ENCODE data around the gene SLC6A4. TPM values are rescaled to one million over a fixed set of nuclear protein-coding genes. Genes with fewer than 3 reads are reported as not detected.
A peak's percentile ranks its signal among the peaks of the same experiment; 100 is the strongest.

The SLC6A4 gene
- total RNA-seq, 2 donors from 2014 or later: 0.09 to 0.74 TPM

DNA sequence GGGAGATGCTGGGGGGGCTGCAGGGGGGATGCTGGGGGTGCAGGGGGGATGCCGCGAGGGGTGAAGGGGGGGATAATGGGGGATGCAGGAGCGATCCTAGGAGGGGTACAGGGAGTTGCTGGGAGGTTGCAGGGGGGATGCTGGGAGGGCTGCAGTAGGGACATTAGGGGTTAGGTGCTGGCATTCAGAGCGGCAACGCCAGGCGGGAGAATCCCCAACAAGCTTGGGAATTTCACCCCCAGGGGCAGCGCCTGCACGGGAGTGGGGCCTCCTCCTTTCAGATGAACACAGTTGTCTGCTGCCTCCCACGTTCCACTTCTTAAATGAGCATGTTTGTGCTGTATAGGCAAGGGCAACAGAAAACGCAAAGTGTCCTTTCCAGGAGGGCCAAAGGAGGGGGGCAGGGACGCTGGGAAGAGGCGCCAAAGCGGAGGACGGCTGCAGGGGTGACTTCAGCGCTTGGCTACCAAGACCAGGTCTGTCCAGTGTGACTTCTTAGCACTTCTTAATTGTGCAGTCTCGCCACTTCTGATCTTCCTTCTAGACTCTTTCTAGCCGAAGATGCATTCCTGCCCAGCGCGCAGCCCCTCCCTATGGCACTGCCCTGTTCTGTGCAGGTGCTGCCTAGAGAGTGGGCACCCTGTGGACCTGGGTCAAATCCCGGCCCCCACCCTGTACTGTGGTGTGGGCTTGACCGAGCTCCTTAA is 2.0 kb upstream of the SLC6A4 start:
- TF ChIP-seq, protein P1, sequence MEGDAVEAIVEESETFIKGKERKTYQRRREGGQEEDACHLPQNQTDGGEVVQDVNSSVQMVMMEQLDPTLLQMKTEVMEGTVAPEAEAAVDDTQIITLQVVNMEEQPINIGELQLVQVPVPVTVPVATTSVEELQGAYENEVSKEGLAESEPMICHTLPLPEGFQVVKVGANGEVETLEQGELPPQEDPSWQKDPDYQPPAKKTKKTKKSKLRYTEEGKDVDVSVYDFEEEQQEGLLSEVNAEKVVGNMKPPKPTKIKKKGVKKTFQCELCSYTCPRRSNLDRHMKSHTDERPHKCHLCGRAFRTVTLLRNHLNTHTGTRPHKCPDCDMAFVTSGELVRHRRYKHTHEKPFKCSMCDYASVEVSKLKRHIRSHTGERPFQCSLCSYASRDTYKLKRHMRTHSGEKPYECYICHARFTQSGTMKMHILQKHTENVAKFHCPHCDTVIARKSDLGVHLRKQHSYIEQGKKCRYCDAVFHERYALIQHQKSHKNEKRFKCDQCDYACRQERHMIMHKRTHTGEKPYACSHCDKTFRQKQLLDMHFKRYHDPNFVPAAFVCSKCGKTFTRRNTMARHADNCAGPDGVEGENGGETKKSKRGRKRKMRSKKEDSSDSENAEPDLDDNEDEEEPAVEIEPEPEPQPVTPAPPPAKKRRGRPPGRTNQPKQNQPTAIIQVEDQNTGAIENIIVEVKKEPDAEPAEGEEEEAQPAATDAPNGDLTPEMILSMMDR (IDR thresholded peaks at IDR 0.05): no peak
- TF ChIP-seq POLR2AphosphoS5 (IDR thresholded peaks at IDR 0.05) (no peak), POLR2A (IDR thresholded peaks at IDR 0.05) (no peak)
- DNase-seq (ENCODE audit: low spot score): no peak
- no peak overlapping the region for H3K27ac ChIP-seq
- no peaks in the 10 kb centered on the region for H3K27me3 ChIP-seq (replicated peaks; ENCODE audit: insufficient read depth)
- intact Hi-C loops (cut with DNase I): loop anchor here (10.0 kb wide), 1 partner anchor 113 kb away; no protein-coding TSS in a partner anchor
- H3K4me3 ChIP-seq: no peak overlapping the region
- WGBS: 26% methylated on average over 21 of the region's 21 CpGs
- no peaks in the 10 kb centered on the region for H3K9me3 ChIP-seq
- peaks cover 3% of the 10 kb centered on the region for H3K4me1 ChIP-seq (replicated peaks)
- H3K36me3 ChIP-seq: no peaks in the 10 kb centered on the region

DNA sequence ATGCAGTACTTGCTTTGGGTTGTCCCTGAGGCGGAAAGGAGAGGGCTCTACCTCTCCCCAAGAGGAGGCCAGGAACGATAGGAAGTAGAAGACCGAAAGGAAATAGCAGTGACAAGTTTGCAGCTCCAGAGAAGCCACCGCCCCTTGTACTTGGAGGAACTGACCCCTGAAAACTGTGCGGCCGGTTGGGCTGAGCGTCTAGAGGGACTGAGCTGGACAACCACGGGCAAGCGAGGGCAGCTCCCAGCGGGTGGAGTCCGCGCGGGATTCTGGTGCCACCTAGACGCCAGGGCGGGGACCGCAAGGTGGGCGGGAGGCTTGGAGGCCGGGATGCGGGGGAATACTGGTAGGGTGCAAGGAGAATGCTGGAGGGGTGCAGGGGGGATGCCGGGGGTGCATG is 1.3 kb upstream of the SLC6A4 start:
- intact Hi-C loops (cut with DNase I): loop anchor here (10.0 kb wide), 1 partner anchor 112 kb away; no protein-coding TSS in a partner anchor
- Histone ChIP-seq H3K27me3 (replicated peaks; ENCODE audit: insufficient read depth) (no peaks in the 10 kb centered on the region), H3K9me3 (no peaks in the 10 kb centered on the region), H3K4me3 (no peak overlapping the region), H3K36me3 (no peaks in the 10 kb centered on the region), H3K4me1 (replicated peaks) (peaks cover 3% of the 10 kb centered on the region), H3K27ac (no peak overlapping the region)
- 13% methylated on average over 14 of the region's 20 CpGs for WGBS
- TF ChIP-seq POLR2A (IDR thresholded peaks at IDR 0.05): no peak
- TF ChIP-seq, protein P1 (IDR thresholded peaks at IDR 0.05): peak in 3 of 4 experiments; percentile 8 to 33 (median 29)
- DNase-seq (ENCODE audit: low spot score): peak; percentile 29

DNA sequence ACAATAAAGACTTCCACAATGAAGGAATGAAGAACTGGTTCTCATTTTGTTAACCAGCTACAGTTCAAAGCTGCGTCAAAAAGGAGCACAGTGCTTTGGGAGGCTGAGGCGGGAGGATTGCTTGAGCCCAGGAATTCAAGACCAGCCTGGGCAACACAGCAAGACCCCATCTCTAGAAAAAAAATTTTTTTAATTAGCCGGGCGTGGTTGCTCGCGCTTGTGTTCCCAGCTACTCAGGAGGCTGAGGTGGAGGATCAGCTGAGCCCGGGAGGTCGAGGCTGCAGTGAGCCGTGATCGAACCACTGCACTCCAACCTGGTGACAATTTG is 764 bp upstream of the SLC6A4 start:
- H3K36me3 ChIP-seq: no peaks in the 10 kb centered on the region
- TF ChIP-seq, protein P1 (IDR thresholded peaks at IDR 0.05): no peak
- TF ChIP-seq POLR2AphosphoS5 (IDR thresholded peaks at IDR 0.05) (no peak), POLR2A (IDR thresholded peaks at IDR 0.05) (no peak)
- WGBS: 63% methylated on average over 10 of the region's 10 CpGs
- H3K27me3 ChIP-seq (replicated peaks; ENCODE audit: insufficient read depth): no peaks in the 10 kb centered on the region
- no peak for DNase-seq (ENCODE audit: low spot score)
- H3K9me3 ChIP-seq: no peaks in the 10 kb centered on the region
- H3K27ac ChIP-seq: no peak overlapping the region
- peaks cover 3% of the 10 kb centered on the region for H3K4me1 ChIP-seq (replicated peaks)
- intact Hi-C loops (cut with DNase I): loop anchor here (10.0 kb wide), 1 partner anchor 111 kb away; no protein-coding TSS in a partner anchor
- H3K4me3 ChIP-seq: peak overlapping the region; percentile 24 to 32

DNA sequence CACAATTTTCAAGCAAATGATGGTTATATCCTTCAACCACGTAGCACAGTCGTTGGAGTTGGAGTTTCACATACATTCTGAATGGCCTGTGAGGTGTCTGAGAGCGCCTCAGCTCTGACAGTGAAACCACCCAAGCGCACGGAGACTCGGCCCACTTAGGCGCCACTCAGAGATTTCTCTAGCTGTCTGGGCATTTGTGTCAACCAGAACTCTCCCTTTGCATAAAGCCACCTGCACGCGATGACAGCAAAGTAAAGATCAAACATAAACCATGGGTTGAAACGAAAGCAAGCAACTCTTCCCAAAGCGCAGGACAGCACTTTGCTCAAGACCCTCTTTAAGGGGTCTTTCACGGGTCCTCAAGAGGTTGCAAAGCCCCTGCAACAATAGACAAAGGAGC is 533 bp downstream of the SLC6A4 start:
- peak overlapping the region in 1 of 2 donors; percentile 32 for H3K4me3 ChIP-seq
- intact Hi-C loops (cut with DNase I): loop anchor here (10.0 kb wide), 1 partner anchor 110 kb away; no protein-coding TSS in a partner anchor
- no peak for DNase-seq (ENCODE audit: low spot score)
- H3K27ac ChIP-seq: no peak overlapping the region
- H3K9me3 ChIP-seq: no peaks in the 10 kb centered on the region
- WGBS: 24% methylated on average over 12 of the region's 12 CpGs
- H3K36me3 ChIP-seq: no peaks in the 10 kb centered on the region
- H3K27me3 ChIP-seq (replicated peaks; ENCODE audit: insufficient read depth): no peaks in the 10 kb centered on the region
- H3K4me1 ChIP-seq (replicated peaks): peaks cover 3% of the 10 kb centered on the region
- TF ChIP-seq, protein P1 (IDR thresholded peaks at IDR 0.05): no peak
- TF ChIP-seq POLR2AphosphoS5 (IDR thresholded peaks at IDR 0.05) (no peak), POLR2A (IDR thresholded peaks at IDR 0.05) (no peak)

DNA sequence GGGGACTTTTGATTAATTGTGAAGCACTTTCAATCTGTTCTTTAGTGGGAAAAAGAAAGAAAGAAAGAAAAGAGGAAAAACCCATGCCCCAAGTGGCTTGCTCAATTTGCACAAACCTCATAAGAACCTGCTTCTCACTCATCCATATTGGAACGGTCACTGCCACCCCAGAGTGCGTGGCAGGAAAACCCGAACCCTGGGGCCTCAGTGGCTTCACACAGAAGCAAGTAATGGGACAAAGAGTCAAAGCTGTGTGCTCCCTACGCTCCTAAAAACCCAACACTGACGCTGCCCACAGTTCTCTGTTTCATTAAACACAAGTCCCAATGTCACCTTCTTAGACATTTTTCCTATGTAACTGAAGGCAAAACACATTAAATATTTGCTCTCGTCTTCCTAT is 1.2 kb downstream of the SLC6A4 start:
- Histone ChIP-seq H3K27me3 (replicated peaks; ENCODE audit: insufficient read depth) (no peaks in the 10 kb centered on the region), H3K27ac (no peak overlapping the region), H3K4me3 (no peak overlapping the region), H3K4me1 (replicated peaks) (peaks cover 3% of the 10 kb centered on the region), H3K36me3 (no peaks in the 10 kb centered on the region), H3K9me3 (no peaks in the 10 kb centered on the region)
- 91% methylated on average over 6 of the region's 6 CpGs for WGBS
- TF ChIP-seq, protein P1 (IDR thresholded peaks at IDR 0.05): no peak
- TF ChIP-seq POLR2AphosphoS5 (IDR thresholded peaks at IDR 0.05): no peak
- no peak for TF ChIP-seq POLR2A (IDR thresholded peaks at IDR 0.05)
- intact Hi-C loops (cut with DNase I): loop anchor here (10.0 kb wide), 1 partner anchor 109 kb away; no protein-coding TSS in a partner anchor
- no peak for DNase-seq (ENCODE audit: low spot score)
